NCI-H2107 treated with DMSO at 0.1 percent for 48 hours (cell line): Measurements from ENCODE around the gene NIPA2.
"Not testable (repeated sequence)": the region's sequence is repeated elsewhere in the genome, so short reads cannot be mapped to it uniquely, and the experiment has no call there.

Experiments
- DNase-seq: peaks from one replicate; lab custom pipeline; 2025; ENCODE audit not compliant: unreplicated experiment; lab: John Stamatoyannopoulos, UW

NIPA2 gene

DNA sequence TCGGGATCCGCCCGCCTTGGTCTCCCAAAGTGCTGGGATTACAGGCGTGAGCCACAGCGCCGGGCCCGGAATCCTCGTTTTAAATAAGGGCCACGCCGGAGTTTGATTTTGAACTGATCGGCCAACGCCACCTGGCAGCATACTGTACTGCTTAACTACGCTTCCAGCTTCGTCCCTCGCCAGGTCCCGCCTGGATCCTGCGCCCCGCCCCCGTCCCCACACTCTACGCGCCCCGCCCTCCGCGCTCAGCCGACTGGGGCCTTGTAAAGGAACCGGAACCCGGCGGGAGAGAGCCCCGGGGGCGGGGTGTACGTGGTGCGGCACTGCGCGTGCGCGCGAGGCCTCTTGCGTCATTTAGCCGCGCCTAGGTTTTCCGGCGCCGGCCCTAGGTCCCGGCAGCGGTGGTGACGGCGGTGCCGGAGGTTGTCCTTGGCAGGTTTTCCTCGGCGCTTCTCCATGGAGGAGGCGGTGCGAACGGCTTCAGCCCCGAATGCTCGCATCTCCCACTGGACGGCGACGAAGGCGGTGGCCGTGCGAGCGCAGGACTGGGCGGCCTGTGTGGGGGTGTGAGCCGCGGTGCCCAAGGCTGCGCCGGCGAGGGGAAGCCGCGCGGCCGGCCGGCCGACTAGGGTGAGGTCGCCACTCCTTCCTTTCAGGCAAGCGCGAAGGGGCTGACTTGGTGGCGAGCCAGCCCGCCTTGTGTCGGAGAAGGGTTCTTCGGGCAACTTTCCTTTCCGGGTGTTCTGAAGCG is at the start of gene NIPA2:
TSS of gene NIPA2 (plus strand) at position 375 of the 751 bp plus-strand sequence. CDS start 13,066 bp downstream, outside the sequence.
- DNase-seq: peak; percentile 88

DNA sequence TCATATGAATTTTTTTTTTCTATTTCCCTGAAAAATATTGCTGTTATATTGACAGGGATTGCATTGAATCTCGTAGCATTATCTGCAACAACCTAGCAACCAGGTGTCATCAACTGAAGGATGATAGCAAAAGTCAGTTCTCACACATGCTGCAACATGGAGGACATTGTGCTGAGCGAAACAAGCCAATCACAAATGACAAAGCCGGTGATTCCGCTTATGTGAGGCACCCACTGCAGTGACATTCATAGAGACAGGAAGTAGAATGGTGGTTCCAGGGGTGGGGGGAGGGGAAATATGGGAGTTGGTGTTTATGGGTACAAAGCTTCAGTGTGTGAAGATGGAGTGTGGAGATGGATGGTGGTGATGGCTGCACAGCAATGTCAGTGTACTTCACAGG is 44.4 kb upstream of the NIPA2 start:
- no peak for DNase-seq

DNA sequence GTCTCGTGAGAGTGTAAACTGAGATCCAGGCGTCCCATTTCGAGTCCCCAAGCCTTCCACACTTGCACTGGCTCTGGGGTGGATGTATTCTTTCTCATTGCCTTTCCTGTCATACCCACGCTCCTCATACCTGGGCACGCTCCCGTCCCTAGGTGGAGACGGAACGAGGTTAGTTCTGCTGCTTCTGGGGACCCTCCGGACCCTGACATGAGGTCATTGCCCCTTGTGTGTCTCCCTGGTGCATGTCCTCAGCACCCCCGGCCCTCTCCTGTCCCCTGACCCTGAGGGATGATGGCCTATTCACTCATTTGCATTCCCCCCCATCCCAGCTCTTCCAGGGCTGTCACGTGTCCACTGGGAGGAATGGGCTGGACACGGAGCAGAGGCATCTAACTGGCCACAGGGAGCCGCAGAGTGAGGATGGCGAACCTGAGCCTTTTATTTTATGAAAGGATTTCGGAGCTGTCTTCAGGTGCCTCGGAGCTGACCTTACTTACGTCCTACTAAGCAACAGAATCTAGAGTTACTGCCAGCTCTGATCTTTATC is 43.8 kb upstream of the NIPA2 start:
- no peak for DNase-seq

DNA sequence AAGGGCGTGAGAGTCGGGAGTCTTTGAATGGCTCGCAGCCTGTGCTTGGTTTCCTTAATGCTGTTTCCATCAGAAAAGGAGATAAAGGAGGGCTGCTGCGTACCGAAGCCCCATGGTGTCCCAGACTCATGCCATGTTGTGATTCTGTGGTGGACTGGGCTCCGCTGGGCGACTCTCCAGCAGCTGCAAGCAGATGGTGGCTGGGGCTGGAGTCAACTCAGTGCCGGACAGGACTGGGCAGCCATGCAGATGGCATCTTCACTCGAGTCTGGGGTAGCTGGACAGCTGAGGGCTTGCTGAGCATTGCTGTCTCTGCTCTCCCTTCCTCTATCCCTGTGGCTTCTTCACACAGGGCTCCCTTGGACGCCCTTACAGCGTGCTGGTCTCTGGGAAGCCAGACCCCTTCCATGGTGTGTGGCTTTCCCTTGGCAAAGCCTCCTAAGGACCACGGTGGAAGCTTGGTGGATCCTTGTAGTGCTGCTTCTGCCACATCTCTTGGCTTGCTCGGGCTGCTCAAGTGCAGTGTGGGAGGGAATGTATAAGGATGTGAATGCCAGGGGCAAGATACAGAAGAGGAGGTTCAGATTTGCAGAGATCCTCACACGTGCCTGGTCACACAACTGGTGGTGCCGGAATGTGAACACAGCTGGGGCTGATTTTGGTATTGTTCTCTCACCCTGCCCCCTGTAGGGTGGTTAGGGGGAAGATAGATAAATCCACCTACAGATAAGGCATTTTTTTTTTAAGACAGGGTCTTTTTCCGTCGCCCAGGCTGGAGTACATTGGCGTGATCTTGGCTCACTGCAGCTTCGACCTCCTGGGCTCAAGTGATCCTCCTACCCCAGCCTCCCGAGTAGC is 43.0 kb upstream of the NIPA2 start:
- no peak for DNase-seq

DNA sequence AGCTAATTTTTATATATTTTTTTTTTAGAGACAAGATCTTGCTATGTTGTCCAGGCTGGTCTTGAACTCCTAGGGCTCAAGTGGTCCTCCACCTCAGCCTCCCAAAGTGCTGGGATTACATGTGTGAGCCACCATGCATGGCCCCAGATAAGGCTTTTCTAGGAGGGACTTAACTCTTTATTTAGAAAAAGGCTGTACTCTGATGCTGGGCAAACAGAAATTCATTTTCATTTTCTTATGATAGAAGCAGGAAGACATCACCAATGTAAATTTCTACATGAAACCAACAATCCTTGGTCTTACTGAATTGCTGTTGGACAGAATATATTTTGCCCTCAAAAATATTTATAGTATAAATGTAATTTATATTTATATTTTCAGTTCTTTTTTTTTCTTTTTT is 42.4 kb upstream of the NIPA2 start:
- no peak for DNase-seq

DNA sequence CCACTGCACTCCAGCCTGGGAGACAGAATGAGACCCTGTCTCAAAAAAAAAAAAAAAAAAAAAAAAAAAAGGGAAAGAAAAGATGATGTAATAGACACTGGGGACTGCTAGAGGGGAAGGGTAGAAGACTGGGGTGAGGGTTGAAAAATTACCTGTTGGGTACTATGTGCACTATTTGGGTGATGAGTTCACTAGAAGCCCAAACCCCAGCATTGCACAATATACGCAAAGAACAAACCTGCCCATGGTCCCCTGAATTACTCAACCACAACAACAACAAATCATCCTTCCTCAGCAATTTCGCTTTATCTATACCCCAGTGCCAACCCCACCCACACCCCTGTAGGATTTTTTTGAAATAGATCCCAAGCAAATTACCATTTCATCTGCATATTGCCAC is 38.6 kb upstream of the NIPA2 start:
- DNase-seq: no peak

DNA sequence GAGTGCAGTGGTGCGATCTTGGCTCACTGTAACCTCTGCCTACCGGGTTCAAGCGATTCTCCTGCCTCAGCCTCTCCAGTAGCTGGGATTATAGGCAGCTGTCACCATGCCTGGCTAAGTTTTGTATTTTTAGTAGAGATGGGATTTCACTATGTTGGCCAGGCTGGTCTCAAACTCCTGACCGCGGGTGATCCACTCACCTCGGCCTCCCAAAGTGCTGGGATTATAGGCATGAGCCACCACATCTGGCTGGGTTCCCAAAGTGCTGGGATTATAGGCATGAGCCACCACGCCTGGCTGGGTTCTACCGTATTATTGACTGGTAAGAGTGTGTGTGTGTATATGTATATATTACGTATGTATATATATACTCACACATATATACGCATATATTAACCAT is 35.5 kb upstream of the NIPA2 start:
- DNase-seq: not testable (repeated sequence)

DNA sequence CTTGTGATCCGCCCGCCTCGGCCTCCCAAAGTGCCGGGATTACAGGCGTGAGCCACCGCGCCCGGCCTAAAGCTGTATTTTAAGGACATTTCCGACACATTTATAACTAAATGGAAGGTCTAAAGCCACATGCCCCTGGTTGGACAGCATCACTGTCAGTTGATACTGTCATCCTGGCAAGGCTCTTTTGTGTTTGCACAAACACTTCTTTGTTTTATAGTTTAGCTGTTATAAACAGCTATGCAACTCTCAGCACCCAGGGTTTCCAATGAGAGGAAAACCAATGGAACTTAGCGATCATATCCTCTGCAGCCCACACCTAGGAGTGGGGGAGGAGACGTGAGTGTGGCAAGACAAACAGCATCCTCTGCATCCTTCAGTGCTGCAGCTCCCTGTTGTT is 32.3 kb upstream of the NIPA2 start:
- DNase-seq: no peak

DNA sequence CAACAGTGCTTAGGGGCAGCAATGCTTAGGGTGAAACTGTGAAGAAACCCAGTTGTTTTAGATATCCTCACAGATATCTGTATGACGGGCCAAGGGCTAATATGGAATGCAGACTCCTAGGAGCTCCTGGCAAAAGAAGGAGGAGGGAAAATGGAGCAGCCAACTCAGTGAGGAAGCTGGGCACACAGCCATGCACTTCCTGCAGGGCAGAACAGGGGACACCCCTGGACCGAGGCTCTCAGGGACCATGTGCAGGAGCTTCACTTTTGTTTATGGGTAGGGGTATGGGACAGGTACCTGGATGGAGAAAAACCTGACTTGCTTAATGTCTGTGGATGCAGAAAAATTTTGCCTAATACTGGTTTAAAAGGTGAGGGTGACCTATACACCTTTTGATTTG is 31.8 kb upstream of the NIPA2 start:
- DNase-seq: no peak

DNA sequence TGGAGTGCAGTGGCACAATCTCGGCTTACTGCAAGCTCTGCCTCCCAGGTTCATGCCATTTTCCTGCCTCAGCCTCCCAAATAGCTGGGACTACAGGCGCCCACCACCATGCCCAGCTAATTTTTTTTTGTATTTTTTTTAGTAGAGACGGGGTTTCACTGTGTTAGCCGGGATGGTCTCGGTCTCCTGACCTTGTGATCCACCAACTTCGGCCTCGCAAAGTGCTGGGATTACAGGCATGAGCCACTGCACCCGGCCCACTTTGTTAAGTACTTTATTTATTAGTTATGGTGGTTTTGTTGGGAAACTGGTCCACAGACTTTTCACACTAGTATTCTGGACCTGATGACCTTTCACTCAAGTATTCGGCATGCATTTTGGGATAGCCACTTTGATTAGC is 30.6 kb upstream of the NIPA2 start:
- DNase-seq: not testable (repeated sequence)

DNA sequence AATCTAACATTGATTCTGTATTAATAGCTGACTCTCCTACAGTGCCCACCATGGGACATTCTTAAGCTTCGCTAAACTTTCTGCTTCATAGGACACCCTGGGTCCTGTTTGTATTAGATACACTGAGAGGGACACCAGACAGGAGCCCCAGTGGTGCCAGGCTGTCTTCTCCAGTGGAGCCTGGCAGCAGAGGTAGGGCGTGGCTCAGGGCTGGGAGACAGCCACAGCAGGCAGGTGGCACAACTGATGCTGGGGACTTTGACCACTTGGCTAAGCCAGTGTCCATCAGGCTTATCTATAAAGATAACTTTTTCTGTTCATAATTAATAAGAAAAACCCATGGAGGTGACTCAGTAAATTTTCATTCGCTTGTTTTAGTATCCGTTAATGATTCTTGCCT is 30.2 kb upstream of the NIPA2 start:
- DNase-seq: no peak

DNA sequence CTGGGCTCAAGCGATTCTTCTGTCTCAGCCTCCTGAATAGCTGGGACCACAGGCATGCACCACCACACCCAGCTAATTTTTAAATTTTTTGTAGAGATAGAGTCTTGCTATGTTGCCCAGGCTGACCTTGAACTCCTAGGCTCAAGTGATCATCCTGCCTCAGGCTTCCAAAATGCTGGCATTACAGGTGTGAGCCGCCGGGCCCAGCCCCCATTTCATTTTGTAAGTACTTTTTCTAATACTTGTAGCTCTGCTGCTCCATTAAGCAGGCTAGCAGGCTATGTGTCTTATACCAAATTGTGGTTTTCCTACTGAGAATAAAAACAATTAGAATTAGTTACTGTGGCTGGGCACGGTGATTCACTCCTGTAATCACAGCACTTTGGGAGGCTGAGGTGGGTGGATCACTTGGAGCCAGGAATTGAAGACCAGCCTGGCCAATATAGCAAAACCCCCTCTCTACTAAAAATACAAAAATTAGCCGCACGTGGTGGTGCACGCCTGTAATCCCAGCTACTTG is 29.6 kb upstream of the NIPA2 start:
- no peak for DNase-seq

DNA sequence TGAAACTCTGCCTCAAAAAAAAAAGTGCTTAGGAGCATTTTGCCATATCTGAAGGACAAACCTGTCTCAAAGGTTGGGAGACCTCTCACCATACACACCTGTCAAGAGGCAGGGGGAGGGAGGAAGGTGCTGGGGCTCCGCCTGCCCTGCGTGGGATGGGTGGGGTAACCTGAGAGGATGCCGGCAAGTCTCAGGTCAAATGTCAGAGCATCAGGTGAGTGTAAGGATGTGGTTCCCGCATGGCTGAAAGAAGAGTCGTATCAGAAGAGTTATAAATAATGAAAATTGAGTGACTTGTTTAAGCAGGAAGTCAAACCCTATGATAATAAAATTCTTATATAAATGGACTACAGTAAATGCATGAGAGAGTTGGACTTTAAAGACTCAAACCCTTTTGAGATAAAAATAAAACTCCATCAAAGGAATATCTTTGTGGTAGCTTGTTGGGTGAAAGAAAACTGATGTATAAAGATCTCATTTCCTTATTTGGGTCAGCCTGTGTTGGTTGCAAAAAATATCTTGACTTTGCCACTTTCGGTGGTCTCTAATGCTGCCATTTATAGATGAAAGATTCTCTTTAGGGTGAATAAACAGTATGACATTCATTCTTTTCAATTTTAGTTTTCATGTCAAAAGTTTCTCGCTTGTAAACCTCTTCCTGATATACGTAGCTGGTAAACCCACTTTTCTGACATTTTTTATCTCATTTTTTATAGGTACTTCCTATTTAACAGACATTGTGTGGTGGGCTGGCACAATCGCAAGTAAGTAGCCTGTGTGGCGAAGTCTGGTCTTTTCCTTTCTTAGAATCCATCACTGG is 28.2 kb upstream of the NIPA2 start:
- no peak for DNase-seq

DNA sequence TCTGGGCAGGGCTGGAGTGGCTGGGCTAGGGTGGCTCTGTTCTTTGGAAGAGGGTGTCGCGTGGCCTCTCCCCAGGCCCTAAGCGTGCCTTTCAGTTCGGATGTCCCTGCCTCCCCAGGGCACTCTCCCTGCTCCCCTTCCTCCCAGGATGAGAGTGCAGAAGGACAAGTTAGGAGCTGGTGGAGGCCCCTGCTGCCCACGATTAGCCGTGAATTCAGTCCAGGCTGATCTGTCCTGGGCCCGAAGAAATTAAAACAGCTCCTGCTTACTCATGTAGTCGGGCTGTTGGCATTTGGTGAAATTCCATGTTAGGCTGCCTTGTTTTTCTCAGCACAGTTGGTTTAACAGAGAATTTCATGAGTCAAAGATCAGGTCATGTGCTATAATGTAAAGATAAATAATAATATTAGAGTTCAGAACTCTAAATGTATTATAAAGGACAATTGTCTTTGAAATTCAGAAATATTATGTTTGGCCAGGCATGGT is 27.6 kb upstream of the NIPA2 start:
- DNase-seq: no peak

DNA sequence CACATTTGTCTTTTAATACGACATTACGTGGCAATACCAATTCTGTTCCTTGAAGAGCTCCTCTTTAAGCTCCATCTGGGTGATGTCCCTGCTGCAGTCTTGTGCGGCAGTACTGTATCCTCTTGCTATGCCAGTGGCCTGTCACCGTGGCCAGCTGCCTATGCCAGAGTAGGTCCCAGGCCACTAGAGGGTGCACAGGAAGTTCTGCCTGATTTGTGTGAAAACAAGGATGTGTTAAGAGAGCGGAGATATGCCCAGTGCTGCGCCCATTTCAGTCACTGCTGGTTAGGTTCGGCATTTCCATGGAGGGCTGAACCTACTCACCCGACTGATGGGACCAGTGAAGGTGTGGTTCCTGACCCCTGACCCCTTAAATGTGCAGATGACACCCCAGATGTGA is 26.8 kb upstream of the NIPA2 start:
- DNase-seq: no peak

DNA sequence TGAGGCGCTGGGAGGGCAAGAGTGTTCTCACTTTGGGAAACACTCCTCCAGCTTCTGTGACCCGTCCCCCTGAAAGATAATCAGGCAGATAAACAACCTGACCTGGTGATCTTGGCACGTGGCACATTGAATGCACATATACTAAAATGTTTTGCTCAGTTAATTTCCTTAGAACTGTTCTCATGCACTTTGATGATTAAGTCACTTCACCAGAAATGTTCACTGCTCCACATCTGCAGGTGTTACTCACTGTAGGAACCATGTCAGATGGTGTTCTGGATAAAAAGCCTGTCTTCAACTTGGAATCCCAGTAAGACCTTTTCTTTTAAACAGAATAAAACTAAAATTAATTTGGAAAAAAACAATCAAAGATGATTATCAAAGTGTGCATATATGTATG is 24.6 kb upstream of the NIPA2 start:
- DNase-seq: no peak

DNA sequence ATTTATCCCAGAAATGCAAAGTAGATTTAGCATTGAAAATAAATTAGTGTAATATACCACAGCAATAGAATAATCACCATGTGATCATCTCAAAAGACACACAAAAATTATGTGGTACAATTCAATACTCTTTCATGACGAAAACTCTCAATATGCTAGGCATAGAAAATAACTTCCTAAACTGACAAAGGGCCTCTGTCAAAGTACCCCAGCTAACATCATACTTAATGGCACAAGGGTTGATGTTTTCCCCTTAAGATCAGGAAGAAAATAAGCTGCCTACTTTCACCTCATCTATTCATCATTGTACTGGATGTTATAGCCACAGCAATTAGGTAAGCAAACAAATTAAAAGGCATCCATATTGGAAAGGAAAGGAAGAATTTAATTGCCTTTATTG is 22.7 kb upstream of the NIPA2 start:
- no peak for DNase-seq

DNA sequence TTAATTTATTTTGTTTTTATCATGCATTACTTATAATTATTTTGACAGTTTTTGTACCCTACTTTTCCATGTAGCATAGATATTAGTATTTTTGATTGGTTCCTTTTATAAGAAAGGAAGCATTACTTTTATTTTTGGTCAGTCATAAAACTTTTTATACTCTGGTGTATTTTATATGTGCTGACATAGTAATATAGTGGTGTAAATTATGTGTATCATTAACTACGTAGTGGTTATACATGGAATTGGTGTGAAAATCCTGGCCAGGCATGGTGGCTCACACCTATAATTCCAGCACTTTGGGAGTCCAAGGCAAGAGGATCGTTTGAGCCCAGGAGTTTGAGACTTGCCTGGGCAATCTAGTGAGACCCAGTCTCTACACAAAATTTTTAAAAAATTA is 18.8 kb upstream of the NIPA2 start:
- no peak for DNase-seq

DNA sequence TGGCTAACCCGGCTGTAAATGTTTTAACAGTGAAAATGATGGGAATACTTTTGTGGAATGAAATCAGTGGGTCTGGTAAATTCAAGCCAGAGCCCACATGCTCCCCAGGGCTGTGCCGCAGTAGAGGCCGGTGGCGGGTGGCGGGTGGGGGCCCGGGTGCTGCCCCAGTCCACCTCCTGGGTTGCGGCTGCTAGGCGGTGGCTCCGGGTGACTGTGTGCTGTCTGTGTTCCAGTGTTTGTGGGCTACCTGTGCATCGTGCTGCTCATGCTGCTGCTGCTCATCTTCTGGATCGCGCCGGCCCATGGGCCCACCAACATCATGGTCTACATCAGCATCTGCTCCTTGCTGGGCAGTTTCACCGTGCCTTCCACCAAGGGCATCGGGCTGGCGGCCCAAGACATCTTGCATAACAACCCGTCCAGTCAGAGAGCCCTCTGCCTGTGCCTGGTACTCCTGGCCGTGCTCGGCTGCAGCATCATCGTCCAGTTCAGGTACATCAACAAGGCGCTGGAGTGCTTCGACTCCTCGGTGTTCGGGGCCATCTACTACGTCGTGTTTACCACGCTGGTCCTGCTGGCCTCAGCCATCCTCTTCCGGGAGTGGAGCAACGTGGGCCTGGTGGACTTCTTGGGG is 14.9 kb upstream of the NIPA2 start:
- no peak for DNase-seq

DNA sequence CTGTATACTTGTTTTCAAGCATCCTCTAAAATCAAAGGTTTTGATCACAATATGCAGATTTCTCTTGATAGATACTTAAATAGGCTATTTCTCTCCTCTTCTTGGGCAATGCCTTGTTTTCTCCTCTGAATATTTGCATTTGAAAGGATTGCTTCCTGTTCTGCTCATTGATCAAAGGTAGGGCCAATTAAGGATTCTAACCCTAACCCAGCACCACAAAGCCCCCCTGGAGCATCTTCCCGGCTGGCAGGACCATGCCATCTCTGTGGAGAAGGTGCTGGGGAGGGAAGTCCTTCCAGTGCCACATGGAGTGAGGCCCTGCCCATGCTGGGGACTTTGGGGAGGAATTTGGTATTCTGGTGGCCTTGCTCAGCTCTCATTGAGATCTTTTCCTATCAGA is 11.3 kb upstream of the NIPA2 start:
- DNase-seq: no peak
